SU-DHL-6 (cell line): Measurements from ENCODE around the gene CDH23.

Experiments used
- CTCF ChIP-seq: fragments of 200-600 bp; sonication (generic); IDR thresholded peaks from one replicate; pipeline ENCODE4 v1.5.1; 2017; ENCODE audit warnings: antibody characterized with exemption, mild to moderate bottlenecking, low read length, moderate library complexity; ENCODE audit not compliant: insufficient read depth, poor library complexity, severe bottlenecking
- EZH2phosphoT487 ChIP-seq: fragments of 200-600 bp; sonication (generic), shearing (Covaris generic); conservative IDR thresholded peaks from 2 replicates; pipeline ENCODE4 v1.6.1; 2018; ENCODE audit warnings: mild to moderate bottlenecking, antibody characterized with exemption, low read length, moderate library complexity, mixed read lengths

DNA sequence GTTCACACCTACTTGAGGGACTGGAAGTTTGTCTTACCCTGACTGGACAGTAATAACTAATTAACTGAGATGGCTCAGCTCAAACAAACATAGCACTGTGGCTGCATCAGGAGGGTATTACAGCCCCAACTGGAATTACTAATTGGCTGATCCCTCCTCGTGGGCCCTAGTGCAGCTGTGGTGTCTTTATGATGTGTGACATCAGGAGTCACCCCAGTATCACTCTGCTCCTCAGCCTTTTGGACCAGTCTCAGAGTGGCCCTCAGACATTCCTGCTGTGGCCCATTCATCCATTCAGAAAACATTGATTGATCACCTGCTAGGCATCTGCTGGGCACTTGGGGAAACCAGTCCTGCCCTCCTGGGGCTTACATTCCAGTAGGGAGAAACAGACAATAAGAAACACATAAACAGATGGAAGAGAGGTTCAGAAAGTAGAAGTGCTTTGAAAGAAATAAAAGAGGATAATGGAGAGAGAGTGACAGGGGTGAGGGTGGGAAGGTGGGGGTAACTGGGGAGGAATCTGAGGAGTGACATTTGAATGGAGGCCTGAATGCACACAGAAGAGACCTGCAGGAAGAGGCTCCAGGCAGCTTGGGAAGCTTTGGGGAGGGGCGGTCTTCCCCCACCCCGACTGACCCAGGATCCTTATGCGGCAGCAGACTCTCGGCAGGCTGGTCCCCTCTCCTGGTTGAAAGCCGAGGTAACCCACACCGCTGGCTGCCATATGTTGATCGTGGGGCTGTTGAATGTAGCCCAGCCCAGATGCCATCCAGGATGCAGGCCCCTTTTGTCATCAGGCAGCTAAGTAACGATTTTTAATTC, 209.7 kb downstream of the CDH23 start:
- TF ChIP-seq EZH2phosphoT487 = no peak
- TF ChIP-seq CTCF = no peak
